ENCODE data around the gene SVEP1.

Gene SVEP1

GRCh38 chr9:110336363-110336762, 243.2 kb downstream of the SVEP1 start:
- Histone ChIP-seq H3K9me3 (ENCODE audit: insufficient read depth, low read length, severe bottlenecking) (no peaks in the 10 kb centered on the region), H3K4me1 (ENCODE audit: insufficient read depth, low read length) (no peaks in the 10 kb centered on the region), H4K20me1 (ENCODE audit: insufficient read depth, low read length) (no peaks in the 10 kb centered on the region), H3K9ac (ENCODE audit: low read depth, low read length) (no peak overlapping the region), H3K4me3 (ENCODE audit: low read depth in 1 of 2, low read length in 2 of 2) (no peak overlapping the region), H3K27me3 (ENCODE audit: insufficient read depth, low read length, poor library complexity) (peaks cover 5% of the 10 kb centered on the region), H3K27ac (ENCODE audit: low read length) (no peak overlapping the region), H3K79me2 (ENCODE audit: insufficient read depth, low read length) (no peaks in the 10 kb centered on the region), H2AFZ (ENCODE audit: low read depth, low read length) (no peak overlapping the region), H3K4me2 (ENCODE audit: insufficient read depth, low read length) (no peak overlapping the region), H3K36me3 (ENCODE audit: insufficient read depth, low read length) (no peaks in the 10 kb centered on the region)
- TF ChIP-seq, protein P1, sequence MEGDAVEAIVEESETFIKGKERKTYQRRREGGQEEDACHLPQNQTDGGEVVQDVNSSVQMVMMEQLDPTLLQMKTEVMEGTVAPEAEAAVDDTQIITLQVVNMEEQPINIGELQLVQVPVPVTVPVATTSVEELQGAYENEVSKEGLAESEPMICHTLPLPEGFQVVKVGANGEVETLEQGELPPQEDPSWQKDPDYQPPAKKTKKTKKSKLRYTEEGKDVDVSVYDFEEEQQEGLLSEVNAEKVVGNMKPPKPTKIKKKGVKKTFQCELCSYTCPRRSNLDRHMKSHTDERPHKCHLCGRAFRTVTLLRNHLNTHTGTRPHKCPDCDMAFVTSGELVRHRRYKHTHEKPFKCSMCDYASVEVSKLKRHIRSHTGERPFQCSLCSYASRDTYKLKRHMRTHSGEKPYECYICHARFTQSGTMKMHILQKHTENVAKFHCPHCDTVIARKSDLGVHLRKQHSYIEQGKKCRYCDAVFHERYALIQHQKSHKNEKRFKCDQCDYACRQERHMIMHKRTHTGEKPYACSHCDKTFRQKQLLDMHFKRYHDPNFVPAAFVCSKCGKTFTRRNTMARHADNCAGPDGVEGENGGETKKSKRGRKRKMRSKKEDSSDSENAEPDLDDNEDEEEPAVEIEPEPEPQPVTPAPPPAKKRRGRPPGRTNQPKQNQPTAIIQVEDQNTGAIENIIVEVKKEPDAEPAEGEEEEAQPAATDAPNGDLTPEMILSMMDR (IDR thresholded peaks at IDR 0.05; ENCODE audit: borderline replicate concordance, extremely low read depth, low read length, poor library complexity, severe bottlenecking): no peak
- TF ChIP-seq EZH2 (IDR thresholded peaks at IDR 0.05; ENCODE audit: borderline replicate concordance, low read depth, low read length, severe bottlenecking): no peak
- ATAC-seq (ENCODE audit: insufficient read depth, low read depth): no peak
- no peak for DNase-seq

DNA sequence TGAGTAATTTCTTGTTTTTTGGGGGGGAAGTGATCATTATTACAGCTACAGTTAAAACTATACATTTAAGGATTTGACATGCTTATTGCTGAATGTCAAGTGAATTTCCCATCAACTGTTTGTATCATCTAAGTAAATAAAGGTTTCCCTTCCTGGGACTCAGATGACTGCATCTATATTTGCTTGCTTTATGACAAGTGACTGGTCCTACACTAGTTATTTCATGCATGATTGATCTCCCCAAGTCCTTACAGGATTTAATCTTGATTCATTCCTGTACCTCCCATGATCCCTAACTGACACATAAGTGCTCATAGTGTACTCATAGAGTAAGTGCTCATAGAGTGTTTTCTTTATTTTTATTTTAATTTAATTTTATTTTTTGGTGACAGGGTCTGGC, 244.7 kb downstream of the SVEP1 start:
- Histone ChIP-seq H2AFZ (ENCODE audit: low read depth, low read length) (no peak overlapping the region), H3K27ac (ENCODE audit: low read length) (no peak overlapping the region), H3K4me3 (ENCODE audit: low read depth in 1 of 2, low read length in 2 of 2) (no peak overlapping the region)

DNA sequence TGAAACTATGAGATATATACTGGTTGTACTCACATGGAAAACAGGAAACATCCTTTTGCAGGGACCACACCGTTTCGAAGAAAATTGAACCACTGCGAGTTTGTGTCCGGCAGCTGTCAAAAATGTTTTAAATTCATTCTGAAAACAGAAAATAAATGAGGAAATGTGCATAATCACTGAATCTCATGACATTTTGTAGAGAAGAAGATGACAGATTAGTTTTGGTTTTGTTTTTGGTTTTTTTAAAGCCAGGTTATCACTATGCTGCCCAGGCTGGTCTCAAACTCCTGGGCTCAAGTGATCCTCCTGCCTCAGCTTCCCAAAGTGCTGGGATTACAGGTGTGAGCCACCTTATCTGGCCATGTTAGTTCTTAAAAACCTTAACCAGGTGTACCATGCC, 245.4 kb downstream of the SVEP1 start:
- H3K4me2 ChIP-seq (ENCODE audit: insufficient read depth, low read length): no peak overlapping the region
- no peaks in the 10 kb centered on the region for H4K20me1 ChIP-seq (ENCODE audit: insufficient read depth, low read length)
- H3K4me1 ChIP-seq (ENCODE audit: insufficient read depth, low read length): no peaks in the 10 kb centered on the region
- H3K9ac ChIP-seq (ENCODE audit: low read depth, low read length): no peak overlapping the region
- H3K9me3 ChIP-seq (ENCODE audit: insufficient read depth, low read length, severe bottlenecking): no peaks in the 10 kb centered on the region
- H3K79me2 ChIP-seq (ENCODE audit: insufficient read depth, low read length): no peaks in the 10 kb centered on the region
- no peak overlapping the region for H3K4me3 ChIP-seq (ENCODE audit: low read depth in 1 of 2, low read length in 2 of 2)
- H3K36me3 ChIP-seq (ENCODE audit: insufficient read depth, low read length): no peaks in the 10 kb centered on the region
- H3K27ac ChIP-seq (ENCODE audit: low read length): no peak overlapping the region
- peaks cover 5% of the 10 kb centered on the region for H3K27me3 ChIP-seq (ENCODE audit: insufficient read depth, low read length, poor library complexity)
- H2AFZ ChIP-seq (ENCODE audit: low read depth, low read length): no peak overlapping the region
- ATAC-seq (ENCODE audit: insufficient read depth, low read depth) (no peak), DNase-seq (no peak)
- TF ChIP-seq, protein P1 (IDR thresholded peaks at IDR 0.05; ENCODE audit: borderline replicate concordance, extremely low read depth, low read length, poor library complexity, severe bottlenecking): no peak
- TF ChIP-seq EZH2 (IDR thresholded peaks at IDR 0.05; ENCODE audit: borderline replicate concordance, low read depth, low read length, severe bottlenecking): no peak

More for the DNA sequence above, 244.7 kb downstream of the SVEP1 start:
- TF ChIP-seq EZH2 (IDR thresholded peaks at IDR 0.05; ENCODE audit: borderline replicate concordance, low read depth, low read length, severe bottlenecking): no peak
- TF ChIP-seq, protein P1 (IDR thresholded peaks at IDR 0.05; ENCODE audit: borderline replicate concordance, extremely low read depth, low read length, poor library complexity, severe bottlenecking): no peak
- Histone ChIP-seq H3K4me1 (ENCODE audit: insufficient read depth, low read length) (no peaks in the 10 kb centered on the region), H3K27me3 (ENCODE audit: insufficient read depth, low read length, poor library complexity) (peaks cover 5% of the 10 kb centered on the region), H3K4me2 (ENCODE audit: insufficient read depth, low read length) (no peak overlapping the region), H3K79me2 (ENCODE audit: insufficient read depth, low read length) (no peaks in the 10 kb centered on the region), H3K9ac (ENCODE audit: low read depth, low read length) (no peak overlapping the region), H4K20me1 (ENCODE audit: insufficient read depth, low read length) (no peaks in the 10 kb centered on the region), H3K9me3 (ENCODE audit: insufficient read depth, low read length, severe bottlenecking) (no peaks in the 10 kb centered on the region), H3K36me3 (ENCODE audit: insufficient read depth, low read length) (no peaks in the 10 kb centered on the region)
- ATAC-seq (ENCODE audit: insufficient read depth, low read depth): no peak
- no peak for DNase-seq

- Histone ChIP-seq H3K9ac (ENCODE audit: low read depth, low read length) (no peak overlapping the region), H3K4me3 (ENCODE audit: low read depth in 1 of 2, low read length in 2 of 2) (no peak overlapping the region), H3K9me3 (ENCODE audit: insufficient read depth, low read length, severe bottlenecking) (no peaks in the 10 kb centered on the region), H2AFZ (ENCODE audit: low read depth, low read length) (no peak overlapping the region), H3K4me2 (ENCODE audit: insufficient read depth, low read length) (no peak overlapping the region), H3K4me1 (ENCODE audit: insufficient read depth, low read length) (no peaks in the 10 kb centered on the region), H4K20me1 (ENCODE audit: insufficient read depth, low read length) (no peaks in the 10 kb centered on the region), H3K27me3 (ENCODE audit: insufficient read depth, low read length, poor library complexity) (peaks cover 5% of the 10 kb centered on the region), H3K27ac (ENCODE audit: low read length) (no peak overlapping the region), H3K36me3 (ENCODE audit: insufficient read depth, low read length) (no peaks in the 10 kb centered on the region), H3K79me2 (ENCODE audit: insufficient read depth, low read length) (no peaks in the 10 kb centered on the region)
- DNase-seq: no peak
- ATAC-seq (ENCODE audit: insufficient read depth, low read depth): no peak
- TF ChIP-seq EZH2 (IDR thresholded peaks at IDR 0.05; ENCODE audit: borderline replicate concordance, low read depth, low read length, severe bottlenecking): no peak
Observed at GRCh38 chr9:110332766-110333165, 246.8 kb downstream of the SVEP1 start.
